HG02763 (cell line): ENCODE results near the gene NEUROD6.

Source experiments
- ATAC-seq: cut with Tn5 transposase; IDR thresholded peaks from one replicate; pipeline ENCODE4 v1.9.1; 2021; ENCODE audit warnings: mild to moderate bottlenecking, moderate library complexity; ENCODE audit not compliant: unreplicated experiment

Gene NEUROD6

GRCh38 chr7:31340603-31341002 is at the start of gene NEUROD6:
NEUROD6 (minus strand) TSS chr7:31340726; CDS start chr7:31339268, 1,458 bp downstream.
- ATAC-seq, result no peak

- ATAC-seq, result no peak
Measured at GRCh38 chr7:31384466-31384865, 43.9 kb upstream of the NEUROD6 start.

DNA sequence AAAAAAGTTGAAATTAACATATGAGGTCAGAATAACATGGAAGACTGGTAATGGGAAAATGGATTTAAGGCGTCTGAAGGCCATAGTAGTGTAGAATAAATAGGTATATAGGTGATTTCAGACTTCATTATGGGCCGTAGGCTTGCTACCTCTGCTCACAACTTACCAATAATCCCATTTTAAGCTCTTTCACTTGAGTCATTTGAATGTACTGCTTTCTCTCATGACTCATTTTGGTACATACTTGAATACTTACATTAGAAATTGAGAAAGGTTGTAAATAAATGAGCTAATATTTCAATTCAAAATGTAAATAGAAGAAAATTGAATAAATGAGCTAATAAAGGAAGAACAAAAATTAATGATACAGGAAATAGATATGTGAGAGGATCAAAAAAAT is 42.2 kb upstream of the NEUROD6 start:
- no peak for ATAC-seq

GRCh38 chr7:31373337-31374289 is 33.1 kb upstream of the NEUROD6 start:
- peak; percentile 60 for ATAC-seq

GRCh38 chr7:31372231-31372959 is 31.9 kb upstream of the NEUROD6 start:
- no peak for ATAC-seq

GRCh38 chr7:31371621-31372020 is 31.1 kb upstream of the NEUROD6 start:
- ATAC-seq, result no peak

DNA sequence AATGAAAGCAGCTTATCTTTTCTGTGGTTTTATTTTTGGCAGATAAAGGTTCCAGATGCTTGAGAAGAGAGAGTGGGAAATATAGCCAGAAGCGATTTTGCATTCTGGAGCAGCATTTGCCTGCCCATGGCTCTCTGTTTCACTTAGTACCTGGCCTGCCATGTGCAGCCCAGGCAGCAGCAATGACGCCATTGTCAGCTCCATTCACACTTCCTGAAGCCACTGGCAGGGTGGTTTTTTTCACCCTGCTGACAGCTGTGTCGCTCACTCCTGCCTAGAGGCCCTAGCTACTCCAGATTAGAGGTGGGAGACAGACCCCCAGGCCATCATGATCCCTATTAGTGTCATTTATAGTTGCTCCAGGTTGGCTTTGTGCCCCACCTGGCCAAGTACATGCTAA is 30.1 kb upstream of the NEUROD6 start:
- no peak for ATAC-seq

DNA sequence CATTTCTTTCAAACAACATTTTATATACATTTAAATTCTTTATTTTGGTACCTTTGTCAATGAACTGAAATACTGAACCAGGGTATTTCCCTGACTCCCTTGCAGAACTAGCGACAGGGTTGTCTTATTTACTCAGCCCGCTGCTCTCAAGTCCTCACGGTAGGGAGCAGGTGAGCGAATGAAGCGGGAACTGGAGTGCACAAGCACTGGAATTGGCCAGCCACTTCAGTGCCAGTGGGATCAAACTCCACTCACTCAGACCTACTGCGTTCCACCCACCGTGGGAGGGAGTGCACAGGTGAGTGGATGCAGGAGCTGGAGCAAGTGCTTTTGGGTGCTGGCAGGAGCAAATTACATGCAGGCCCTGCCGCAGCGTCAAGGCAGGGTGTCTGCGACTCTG is 28.1 kb upstream of the NEUROD6 start:
- ATAC-seq, result no peak

GRCh38 chr7:31363496-31363895 is 23.0 kb upstream of the NEUROD6 start:
- no peak for ATAC-seq

DNA sequence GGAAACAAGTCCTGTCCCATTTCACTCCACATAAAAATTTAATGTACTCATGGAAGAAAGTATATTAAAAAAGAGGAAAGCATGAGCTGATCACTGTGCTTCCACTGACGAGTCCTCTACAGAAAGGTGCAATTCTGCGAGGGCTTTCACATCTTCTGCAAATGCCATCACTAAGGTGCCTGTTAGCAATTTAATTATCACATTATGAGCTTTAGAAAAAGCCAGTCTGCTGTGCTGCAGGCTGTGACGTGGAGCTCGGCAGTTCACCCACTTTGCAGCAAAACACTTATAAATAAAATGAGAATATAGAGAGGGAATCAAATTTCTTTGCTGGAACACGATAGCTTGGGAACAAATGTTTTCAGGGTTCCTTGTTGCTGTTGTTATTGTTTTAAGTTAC is 22.5 kb upstream of the NEUROD6 start:
- no peak for ATAC-seq

GRCh38 chr7:31362401-31362800 is 21.9 kb upstream of the NEUROD6 start:
- no peak for ATAC-seq

DNA sequence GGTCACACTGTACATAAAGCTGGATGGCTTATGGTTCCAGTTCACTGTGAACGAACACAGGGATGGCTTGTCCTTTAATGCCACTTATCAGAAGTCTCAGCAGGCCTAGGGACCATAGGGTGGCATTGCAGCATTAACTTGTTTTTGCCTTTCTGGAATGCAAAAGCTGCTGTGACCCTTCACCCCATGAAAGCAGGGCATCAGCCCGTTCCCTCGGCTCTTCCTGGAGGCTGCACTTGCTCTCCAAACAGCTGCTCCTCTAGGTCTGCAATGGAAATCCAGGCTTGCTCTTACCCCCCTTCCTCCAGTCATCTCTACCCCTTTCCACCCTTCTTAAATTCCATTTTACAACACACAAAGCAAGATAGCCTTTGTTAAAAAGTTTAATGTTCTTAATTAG is 17.9 kb upstream of the NEUROD6 start:
- no peak for ATAC-seq

DNA sequence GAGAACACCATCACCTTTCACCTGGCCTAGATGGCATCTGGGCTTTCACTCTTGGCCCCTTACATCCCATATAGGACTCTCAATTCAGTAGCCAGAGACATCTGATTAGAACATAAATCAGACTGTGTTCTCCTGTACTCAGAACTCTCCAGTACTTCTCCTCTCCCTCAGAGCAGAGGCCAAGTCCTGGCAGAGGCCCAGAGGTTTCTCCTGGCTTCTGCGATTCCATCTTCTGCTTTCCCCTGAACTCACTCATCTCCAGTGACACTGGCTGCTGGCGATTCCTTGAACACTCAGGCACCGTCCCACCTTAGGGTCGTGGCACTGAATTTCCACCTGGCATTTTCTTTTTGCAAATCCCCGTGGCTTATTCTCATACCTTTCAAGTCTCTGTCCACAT is 4.9 kb upstream of the NEUROD6 start:
- no peak for ATAC-seq

DNA sequence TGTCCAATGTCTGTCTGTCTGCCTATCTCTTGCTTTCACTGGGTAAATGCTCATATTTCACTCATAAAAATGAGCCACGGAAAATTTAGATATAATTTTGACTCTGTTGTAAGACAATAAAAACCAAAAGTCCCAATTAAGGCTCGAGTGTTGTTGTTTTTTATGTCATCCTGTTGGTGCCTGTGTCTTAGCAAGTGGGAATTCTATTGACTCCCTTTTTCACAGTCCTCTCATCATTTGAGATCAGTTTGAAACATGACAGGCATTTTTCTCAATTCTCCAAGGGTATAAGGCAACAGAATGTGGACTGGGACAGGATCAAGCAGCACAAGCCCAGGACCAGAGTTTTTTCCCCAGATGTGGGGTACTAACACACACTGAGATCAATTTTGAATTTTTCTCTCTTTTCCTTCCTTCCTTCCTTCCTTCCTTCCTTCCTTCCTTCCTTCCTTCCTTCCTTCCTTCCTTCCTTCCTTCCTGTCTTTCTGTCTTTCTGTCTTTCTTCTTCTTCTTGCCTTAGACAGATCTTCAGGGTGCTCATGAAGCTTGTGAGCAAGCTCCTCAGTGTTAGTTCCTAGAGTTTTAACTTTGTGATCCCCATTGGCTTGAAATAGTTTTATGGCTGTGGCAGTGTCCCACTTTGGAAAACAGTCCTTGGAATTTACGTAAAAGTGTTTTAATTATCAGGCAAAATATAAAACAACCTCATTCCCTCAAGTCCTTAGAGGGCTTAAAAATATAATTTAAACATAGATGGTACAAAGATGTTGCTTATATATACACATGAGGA is 3.2 kb upstream of the NEUROD6 start:
- ATAC-seq, result no peak

DNA sequence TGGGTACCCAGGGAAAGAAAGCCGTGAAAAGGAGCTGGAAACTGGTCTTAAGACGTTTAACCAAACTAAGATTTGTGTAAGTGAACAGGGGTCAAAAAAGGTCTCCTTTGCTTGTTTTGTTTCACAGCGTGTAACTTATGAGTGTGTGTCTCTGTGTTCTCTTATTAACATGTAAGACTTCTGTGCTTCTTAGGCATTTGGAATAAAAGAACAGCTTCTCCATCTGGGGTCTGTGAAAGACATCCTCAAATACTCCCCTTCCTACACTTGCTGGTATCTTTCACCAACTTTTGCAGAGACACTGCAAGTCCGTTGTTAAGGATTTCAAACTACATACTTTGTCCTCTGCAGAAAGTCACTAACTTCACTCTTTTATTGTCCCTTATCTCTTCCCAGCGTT is 615 bp upstream of the NEUROD6 start:
- no peak for ATAC-seq

DNA sequence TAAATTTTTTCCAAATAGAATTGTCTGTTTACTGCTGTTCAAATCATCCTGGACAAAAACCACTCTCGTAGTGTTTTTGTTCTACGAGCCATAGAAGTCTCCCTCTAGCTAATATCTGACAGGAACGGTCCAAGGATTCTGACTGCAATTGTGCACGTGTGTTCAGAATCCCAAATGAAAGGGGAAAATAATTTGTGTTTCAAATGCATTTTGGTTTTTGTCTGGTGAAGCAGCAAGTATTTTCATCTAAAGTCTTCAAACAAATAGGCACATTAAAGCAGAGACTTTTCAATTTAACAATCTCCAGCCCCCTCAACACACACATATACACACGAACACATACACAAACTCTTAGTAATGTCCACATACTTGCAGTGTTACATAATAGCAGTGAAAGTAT is 475 bp downstream of the NEUROD6 start:
- no peak for ATAC-seq

DNA sequence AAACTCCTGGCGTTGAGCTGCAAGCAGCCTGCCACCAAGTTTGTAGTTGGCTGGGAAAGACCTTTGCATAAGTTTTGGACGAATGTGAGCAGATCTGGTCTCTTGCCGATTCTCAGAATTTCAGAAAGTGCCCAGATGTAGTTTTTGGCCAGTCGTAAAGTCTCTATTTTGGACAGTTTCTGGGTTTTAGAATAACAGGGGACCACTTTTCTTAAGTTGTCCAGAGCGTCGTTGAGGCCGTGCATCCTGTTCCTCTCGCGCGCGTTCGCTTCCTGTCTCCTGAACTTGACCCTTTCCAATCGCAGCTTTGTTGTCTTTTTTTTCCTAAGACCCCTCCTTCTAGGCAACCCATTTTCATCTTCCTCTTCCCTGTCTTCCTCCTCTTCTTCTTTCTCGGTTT is 1.8 kb downstream of the NEUROD6 start:
- ATAC-seq, result no peak

GRCh38 chr7:31337002-31337565 is 3.4 kb downstream of the NEUROD6 start:
- ATAC-seq, result no peak

DNA sequence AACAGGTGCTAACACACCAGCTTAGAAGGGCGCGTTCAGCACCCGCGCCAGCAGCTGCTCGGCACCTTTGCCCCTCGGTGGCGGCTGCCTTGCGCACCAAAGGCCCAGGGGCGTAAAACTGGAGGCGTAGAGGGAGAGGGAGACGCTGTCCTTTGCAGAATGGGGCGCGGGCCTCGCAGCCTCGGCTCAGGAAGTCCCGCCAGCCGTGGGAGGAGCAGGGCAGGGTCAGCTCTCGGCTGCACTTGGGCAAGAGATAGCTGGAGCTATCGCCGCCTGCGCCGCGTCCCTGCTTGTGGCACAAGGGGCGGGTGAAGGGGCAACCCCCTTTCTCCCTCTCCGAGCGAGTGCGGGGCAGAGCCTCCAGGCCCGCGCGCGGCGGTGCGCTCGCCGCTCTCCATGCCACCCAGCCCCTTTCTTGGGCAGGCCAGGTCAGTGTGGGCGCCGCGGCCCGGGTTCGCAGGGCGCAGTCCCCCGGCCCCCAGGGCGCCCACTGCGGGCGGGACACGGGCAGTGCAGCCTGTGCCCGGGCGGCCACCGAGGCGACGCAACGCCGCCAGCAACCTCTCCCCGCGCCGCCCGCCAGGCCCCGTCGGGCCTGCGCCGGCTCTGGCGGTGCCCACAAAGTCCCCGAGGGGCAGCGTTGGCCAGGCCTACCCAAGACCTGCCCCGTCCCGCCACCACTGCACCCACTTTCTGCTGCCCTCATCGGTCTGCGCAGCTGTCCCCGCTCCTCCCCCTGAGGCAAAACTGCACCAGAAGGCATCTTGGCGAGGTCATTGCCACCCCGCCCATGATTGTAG is 4.1 kb downstream of the NEUROD6 start:
- no peak for ATAC-seq

- ATAC-seq, result no peak
Measured at GRCh38 chr7:31335884-31336201, 4.7 kb downstream of the NEUROD6 start.
